H1 (cell line): Measurements from ENCODE around the gene SMARCC1. TPM values are rescaled to one million over a fixed set of nuclear protein-coding genes. Genes with fewer than 3 reads are reported as not detected.

Experiments
- CTCF ChIA-PET: fragments of 300-600 bp; sonication (Branson Sonifier 250); formaldehyde crosslinking; loops from one replicate; lab custom pipeline; 2021; ENCODE audit not compliant: partially characterized antibody; lab: Charles Lee
- POLR2A ChIA-PET: fragments of 300-600 bp; sonication (Branson Sonifier 250); formaldehyde crosslinking; loops from one replicate; lab custom pipeline; 2021; ENCODE audit warnings: inconsistent platforms; ENCODE audit not compliant: partially characterized antibody; lab: Charles Lee
- DNase-seq, 2 experiments: peaks; one replicate each; pipeline versions ENCODE4 v3.0.0 to v3.0.0-alpha.2; 2010 to 2022; ENCODE audit warnings: low spot score in 2 of 2, low read depth in 1 of 2, mixed read lengths in 1 of 2
- FAIRE-seq: peaks from 2 replicates; lab custom pipeline; 2011; peaks lifted over from hg19 to GRCh38; lab: Jason Lieb, UNC
- H2AFZ ChIP-seq: 2 replicates; pipeline ENCODE4 v1.8.1; 2012; ENCODE audit warnings: low read length, inconsistent platforms
- H2AK5ac ChIP-seq: 2 replicates; pipeline ENCODE4 v1.6.1; 2013; ENCODE audit warnings: low read depth, low read length
- H2BK120ac ChIP-seq: replicated peaks from 2 replicates; pipeline ENCODE3; 2013; ENCODE audit warnings: low read depth, low read length, inconsistent platforms
- H2BK12ac ChIP-seq: 2 replicates; pipeline ENCODE4 v1.6.1; 2013; ENCODE audit warnings: low read depth, low read length
- H2BK15ac ChIP-seq: 2 replicates; pipeline ENCODE4 v1.6.1; 2013; ENCODE audit warnings: low read length
- H2BK20ac ChIP-seq: 2 replicates; pipeline ENCODE4 v1.6.1; 2013; ENCODE audit warnings: low read length
- H2BK5ac ChIP-seq: 2 replicates; pipeline ENCODE4 v1.6.1; 2013; ENCODE audit warnings: low read depth, low read length
- H3K14ac ChIP-seq: 2 replicates; pipeline ENCODE4 v1.6.1; 2013; ENCODE audit warnings: inconsistent platforms; ENCODE audit not compliant: insufficient read length
- H3K18ac ChIP-seq: 2 replicates; pipeline ENCODE4 v1.6.1; 2013; ENCODE audit warnings: low read length; ENCODE audit errors: extremely low read depth
- H3K23ac ChIP-seq: 2 replicates; pipeline ENCODE4 v1.6.1; 2013; ENCODE audit warnings: inconsistent platforms; ENCODE audit not compliant: insufficient read length
- H3K23me2 ChIP-seq: 2 replicates; pipeline ENCODE4 v1.6.1; 2013; ENCODE audit warnings: low read depth, low read length
- H3K27ac ChIP-seq: 2 replicates; pipeline ENCODE4 v1.6.1; 2011; ENCODE audit warnings: low read depth, low read length, inconsistent platforms
- H3K27me3 ChIP-seq, 4 experiments: replicated peaks in 1 of 4; 1 replicate in 1 of 4; 2 replicates in 3 of 4; pipeline versions ENCODE4 v1.6.1 to v1.8.1; 2011 to 2013; ENCODE audit warnings: low read length in 3 of 4, mild to moderate bottlenecking in 3 of 4, inconsistent platforms in 2 of 4, mixed read lengths in 2 of 4, moderate library complexity in 1 of 4; ENCODE audit not compliant: control insufficient read depth in 3 of 4, insufficient read depth in 3 of 4; ENCODE audit errors: extremely low read depth in 1 of 4
- H3K36me3 ChIP-seq, 4 experiments: 2 replicates each; pipeline versions ENCODE4 v1.6.1 to v1.8.1; 2011 to 2013; ENCODE audit warnings: mild to moderate bottlenecking in 4 of 4, low read length in 3 of 4, moderate library complexity in 2 of 4, control low read depth in 1 of 4, inconsistent platforms in 1 of 4; ENCODE audit not compliant: insufficient read depth in 4 of 4, control insufficient read depth in 2 of 4
- H3K4ac ChIP-seq: replicated peaks from 2 replicates; pipeline ENCODE3; 2013; ENCODE audit warnings: low read length, low read depth, mixed read lengths, inconsistent platforms; ENCODE audit not compliant: insufficient read length
- H3K4me1 ChIP-seq, 4 experiments: replicated peaks in 1 of 4; 1 replicate in 1 of 4; 2 replicates in 3 of 4; pipeline versions ENCODE4 v1.6.1 to v1.8.1; 2011 to 2013; ENCODE audit warnings: low read length in 3 of 4, inconsistent platforms in 2 of 4, mixed read lengths in 1 of 4; ENCODE audit not compliant: insufficient read depth in 4 of 4, control insufficient read depth in 3 of 4
- H3K4me2 ChIP-seq, 2 experiments: 2 replicates each; pipeline versions ENCODE4 v1.6.1 to v1.8.1; 2011 to 2013; ENCODE audit warnings: low read depth in 2 of 2, low read length in 2 of 2, control low read depth in 1 of 2, inconsistent platforms in 1 of 2, mild to moderate bottlenecking in 1 of 2; ENCODE audit not compliant: insufficient read depth in 1 of 2
- H3K4me3 ChIP-seq, 4 experiments: fragments of 200-600, 300-600 bp in 1 of 4; sonication (generic), shearing (Covaris generic), sonication (Bioruptor Twin) in 1 of 4; 2 replicates each; pipeline versions ENCODE4 v1.5.1 to v1.8.1; 2011 to 2016; ENCODE audit warnings: low read length in 4 of 4, low read depth in 3 of 4, control low read depth in 2 of 4, inconsistent platforms in 2 of 4, mild to moderate bottlenecking in 2 of 4, mixed read lengths in 1 of 4, moderate library complexity in 1 of 4; ENCODE audit not compliant: insufficient read depth in 2 of 4; ENCODE audit errors: extremely low read depth in 1 of 4
- H3K56ac ChIP-seq: replicated peaks from 2 replicates; pipeline ENCODE3; 2013; ENCODE audit warnings: low read depth, mild to moderate bottlenecking, mixed read lengths, low read length, inconsistent platforms; ENCODE audit not compliant: insufficient read length
- H3K79me1 ChIP-seq: 2 replicates; pipeline ENCODE4 v1.6.1; 2013; ENCODE audit warnings: low read depth, low read length, control low read depth
- H3K79me2 ChIP-seq, 2 experiments: 2 replicates each; pipeline versions ENCODE4 v1.6.1 to v1.8.1; 2012 to 2013; ENCODE audit warnings: low read length in 2 of 2, mild to moderate bottlenecking in 2 of 2, inconsistent platforms in 1 of 2; ENCODE audit not compliant: insufficient read depth in 2 of 2, control insufficient read depth in 1 of 2
- H3K9ac ChIP-seq, 4 experiments: replicated peaks in 1 of 4; 1 replicate in 1 of 4; 2 replicates in 3 of 4; pipeline versions ENCODE4 v1.6.1 to v1.8.1; 2011 to 2013; ENCODE audit warnings: low read depth in 3 of 4, low read length in 3 of 4, control low read depth in 2 of 4, mild to moderate bottlenecking in 2 of 4, moderate library complexity in 2 of 4, inconsistent platforms in 1 of 4; ENCODE audit errors: extremely low read depth in 1 of 4
- H3K9me3 ChIP-seq, 2 experiments: 2 replicates each; pipeline versions ENCODE4 v1.6.1 to v1.8.1; 2012 to 2013; ENCODE audit warnings: mild to moderate bottlenecking in 2 of 2, moderate library complexity in 2 of 2, control low read depth in 1 of 2, inconsistent platforms in 1 of 2, low read depth in 1 of 2, low read length in 1 of 2, mixed read lengths in 1 of 2; ENCODE audit not compliant: insufficient read depth in 2 of 2
- H4K20me1 ChIP-seq, 2 experiments: replicated peaks in 1 of 2; 2 replicates each; pipeline versions ENCODE3 to v1.8.1; 2011 to 2013; ENCODE audit warnings: inconsistent platforms in 2 of 2, low read length in 2 of 2, mild to moderate bottlenecking in 1 of 2; ENCODE audit not compliant: insufficient read depth in 2 of 2, control insufficient read depth in 1 of 2
- H4K5ac ChIP-seq: 2 replicates; pipeline ENCODE4 v1.6.1; 2013; ENCODE audit warnings: low read length, low read depth, mixed read lengths, inconsistent platforms; ENCODE audit not compliant: insufficient read length
- H4K8ac ChIP-seq: 2 replicates; pipeline ENCODE4 v1.8.0; 2013; ENCODE audit warnings: mild to moderate bottlenecking, moderate library complexity, low read length, inconsistent platforms; ENCODE audit not compliant: insufficient read depth; ENCODE audit errors: extremely low read depth
- H4K91ac ChIP-seq: replicated peaks from 2 replicates; pipeline ENCODE3; 2013; ENCODE audit warnings: low read length, mixed read lengths, inconsistent platforms; ENCODE audit not compliant: insufficient read length
- GTF2F1 ChIP-seq: IDR thresholded peaks from 2 replicates; pipeline ENCODE4 v1.6.1; 2012; ENCODE audit warnings: low read depth, low read length, improper control_type of control experiment, borderline replicate concordance
- JUN ChIP-seq: IDR thresholded peaks from 2 replicates; pipeline ENCODE4 v1.6.1; 2011; ENCODE audit warnings: low read depth, mild to moderate bottlenecking, improper control_type of control experiment, low read length
- WGBS, 2 experiments: shearing (Covaris generic) in 1 of 2; methylation state at CpG; one replicate each; pipeline versions ENCODE4 v1.1.6 to v1.1.7; 2013 to 2015; ENCODE audit warnings: low lambda C conversion rate in 2 of 2, mixed read lengths in 2 of 2, inconsistent platforms in 1 of 2, low coverage in 1 of 2, missing lambda C conversion rate in 1 of 2; ENCODE audit not compliant: insufficient replicate concordance in 2 of 2, insufficient coverage in 1 of 2, insufficient read length in 1 of 2; ENCODE audit errors: extremely low coverage in 1 of 2, missing lambda C conversion rate in 1 of 2; 5-methylcytosine and 5-hydroxymethylcytosine counted together
- polyA plus RNA-seq, 7 experiments: library from polyadenylated mRNA; depleted of rRNA in 3 of 7; stranded (reverse) in 5 of 7; unstranded in 2 of 7; fragments of >200 nt in 5 of 7; fragments of 200-250 nt in 2 of 7; gene quantifications; 1 replicate in 5 of 7; 2 replicates in 1 of 7; 4 replicates in 1 of 7; pipeline versions ENCODE4 v1.2.1 to v1.2.3, GENCODE V29; 2011 to 2013; ENCODE audit warnings: missing spikeins in 2 of 7, mixed read lengths in 2 of 7
- total RNA-seq: library from RNA; stranded (reverse); fragmentation: NEBNext Ultra II Directional; extraction: Animal tissue kit (Norgen Biotek cat#: 25700); gene quantifications from 2 replicates; pipeline ENCODE4 v1.2.1, GENCODE V29; 2021

Gene SMARCC1
- total and polyA plus RNA-seq, 2 of the 8 experiments (the other 6 are each of a cell fraction or from before 2014, with no cell fraction given): 64.1 to 335 TPM

- WGBS, 2 experiments: 92% methylated on average over 8 of the region's 8 CpGs; no CpG with 5 or more reads in 1 of the 2 experiments
- Histone ChIP-seq H3K79me2 (no peaks in the 10 kb centered on the region), H2BK120ac (no peak overlapping the region), H4K20me1 (peaks cover 2 to 8% of the 10 kb centered on the region in 2 experiments), H3K9ac (no peak overlapping the region), H3K36me3 (peaks cover 18 to 47% (median 26%) of the 10 kb centered on the region in 4 experiments), H2BK20ac (no peak overlapping the region), H2BK12ac (no peak overlapping the region), H2AK5ac (no peak overlapping the region), H3K4me2 (no peak overlapping the region), H3K9me3 (no peaks in the 10 kb centered on the region), H3K14ac (no peak overlapping the region), H3K18ac (no peak overlapping the region), H4K5ac (no peak overlapping the region), H3K79me1 (0 out of 2 replicates have a peak, but pooled peaks cover 3% of the 10 kb centered on the region), H3K27ac (no peak overlapping the region), H2AFZ (no peak overlapping the region), H2BK5ac (no peak overlapping the region), H3K4me3 (no peak overlapping the region), H2BK15ac (no peak overlapping the region), H3K56ac (no peak overlapping the region), H4K8ac (no peak overlapping the region), H3K23me2 (no peaks in the 10 kb centered on the region), H3K27me3 (no peaks in the 10 kb centered on the region), H4K91ac (no peak overlapping the region), H3K23ac (no peak overlapping the region), H3K4me1 (no peaks in the 10 kb centered on the region), H3K4ac (no peak overlapping the region)
- CTCF ChIA-PET: interaction anchor here (0.6 to 1.0 kb wide), 4 partner anchors 9 to 346 kb away, joined by 3 to 4 read pairs (median 4); no protein-coding TSS in a partner anchor
- DNase-seq (no peak), FAIRE-seq (no peak)
- POLR2A ChIA-PET: interaction anchor here (1.9 to 3.7 kb wide), 2 partner anchors 12 to 16 kb away, joined by 8 to 23 read pairs; no protein-coding TSS in a partner anchor
- TF ChIP-seq JUN: no peak
- no peak for TF ChIP-seq GTF2F1
Observed at GRCh38 chr3:47813551-47814177, 32.0 kb upstream of the SMARCC1 start.
